ENCODE measurements around the gene SLC17A2. TPM values are rescaled to one million over a fixed set of nuclear protein-coding genes. Genes with fewer than 3 reads are reported as not detected.

The SLC17A2 gene
- total and polyA plus RNA-seq, 10 donors, result not detected

GRCh38 chr6:25916330-25916729 lies 14.2 kb downstream of the SLC17A2 start:
- Histone ChIP-seq H3K27me3 (replicated peaks in 1 of 7) (no peaks in the 10 kb centered on the region), H3K9me3 (no peaks in the 10 kb centered on the region), H3K4me3 (no peak overlapping the region), H3K36me3 (no peaks in the 10 kb centered on the region), H3K4me1 (no peaks in the 10 kb centered on the region), H3K27ac (no peak overlapping the region)
- no peak for DNase-seq
- TF ChIP-seq POLR2A (IDR thresholded peaks at IDR 0.05) (no peak), POLR2AphosphoS5 (IDR thresholded peaks at IDR 0.05) (no peak)
- TF ChIP-seq, protein P1, sequence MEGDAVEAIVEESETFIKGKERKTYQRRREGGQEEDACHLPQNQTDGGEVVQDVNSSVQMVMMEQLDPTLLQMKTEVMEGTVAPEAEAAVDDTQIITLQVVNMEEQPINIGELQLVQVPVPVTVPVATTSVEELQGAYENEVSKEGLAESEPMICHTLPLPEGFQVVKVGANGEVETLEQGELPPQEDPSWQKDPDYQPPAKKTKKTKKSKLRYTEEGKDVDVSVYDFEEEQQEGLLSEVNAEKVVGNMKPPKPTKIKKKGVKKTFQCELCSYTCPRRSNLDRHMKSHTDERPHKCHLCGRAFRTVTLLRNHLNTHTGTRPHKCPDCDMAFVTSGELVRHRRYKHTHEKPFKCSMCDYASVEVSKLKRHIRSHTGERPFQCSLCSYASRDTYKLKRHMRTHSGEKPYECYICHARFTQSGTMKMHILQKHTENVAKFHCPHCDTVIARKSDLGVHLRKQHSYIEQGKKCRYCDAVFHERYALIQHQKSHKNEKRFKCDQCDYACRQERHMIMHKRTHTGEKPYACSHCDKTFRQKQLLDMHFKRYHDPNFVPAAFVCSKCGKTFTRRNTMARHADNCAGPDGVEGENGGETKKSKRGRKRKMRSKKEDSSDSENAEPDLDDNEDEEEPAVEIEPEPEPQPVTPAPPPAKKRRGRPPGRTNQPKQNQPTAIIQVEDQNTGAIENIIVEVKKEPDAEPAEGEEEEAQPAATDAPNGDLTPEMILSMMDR (IDR thresholded peaks at IDR 0.05 in 8 of 11, conservative IDR thresholded peaks at IDR 0.05 in 3 of 11), result no peak
- intact Hi-C loops (cut with DNase I; ENCODE audit: low total_unique reads), result no loop called here
- 69 to 85% (median 81%) methylated on average over 3 of the region's 3 CpGs for WGBS, 5 donors

- intact Hi-C loops (cut with DNase I; ENCODE audit: low total_unique reads), result no loop called here
- WGBS, 5 donors, result 56 to 82% (median 79%) methylated on average over 3 of the region's 3 CpGs
These were observed 16.8 kb downstream of the SLC17A2 start for GRCh38 chr6:25913741-25914140.

GRCh38 chr6:25911351-25911750 lies 19.1 kb downstream of the SLC17A2 start:
- intact Hi-C loops (cut with DNase I; ENCODE audit: low total_unique reads), result no loop called here
- 70 to 80% (median 77%) methylated on average over 4 of the region's 4 CpGs for WGBS, 5 donors

More at GRCh38 chr6:25913741-25914140, 16.8 kb downstream of the SLC17A2 start:
- no peaks in the 10 kb centered on the region for H3K4me1 ChIP-seq
- no peak for DNase-seq
- no peaks in the 10 kb centered on the region for H3K9me3 ChIP-seq
- no peak overlapping the region for H3K4me3 ChIP-seq
- TF ChIP-seq, protein P1 (IDR thresholded peaks at IDR 0.05 in 8 of 11, conservative IDR thresholded peaks at IDR 0.05 in 3 of 11), result no peak
- TF ChIP-seq POLR2A (IDR thresholded peaks at IDR 0.05) (no peak), POLR2AphosphoS5 (IDR thresholded peaks at IDR 0.05) (no peak)
- no peaks in the 10 kb centered on the region for H3K27me3 ChIP-seq (replicated peaks in 1 of 7)
- no peaks in the 10 kb centered on the region for H3K36me3 ChIP-seq
- H3K27ac ChIP-seq, result no peak overlapping the region

GRCh38 chr6:25907475-25908014 lies 22.9 kb downstream of the SLC17A2 start:
- TF ChIP-seq, protein P1 (IDR thresholded peaks at IDR 0.05 in 8 of 11, conservative IDR thresholded peaks at IDR 0.05 in 3 of 11), result no peak
- no peak for TF ChIP-seq POLR2A (IDR thresholded peaks at IDR 0.05)
- TF ChIP-seq POLR2AphosphoS5 (IDR thresholded peaks at IDR 0.05), result no peak
- Histone ChIP-seq H3K9me3 (no peaks in the 10 kb centered on the region), H3K36me3 (no peaks in the 10 kb centered on the region), H3K27ac (no peak overlapping the region), H3K4me3 (no peak overlapping the region), H3K4me1 (no peaks in the 10 kb centered on the region), H3K27me3 (replicated peaks in 1 of 7) (peaks cover 0 to 12% (median 0%) of the 10 kb centered on the region in 7 donors)
- intact Hi-C loops (cut with DNase I; ENCODE audit: low total_unique reads), result no loop called here
- WGBS, 5 donors, result 64 to 84% (median 78%) methylated on average over 1 of the region's 1 CpG
- no peak for DNase-seq

More at GRCh38 chr6:25911351-25911750, 19.1 kb downstream of the SLC17A2 start:
- Histone ChIP-seq H3K27me3 (replicated peaks in 1 of 7) (peaks cover 0 to 6% (median 0%) of the 10 kb centered on the region in 7 donors), H3K9me3 (no peaks in the 10 kb centered on the region), H3K36me3 (no peaks in the 10 kb centered on the region), H3K4me3 (no peak overlapping the region), H3K4me1 (no peaks in the 10 kb centered on the region), H3K27ac (no peak overlapping the region)
- no peak for TF ChIP-seq POLR2A (IDR thresholded peaks at IDR 0.05)
- TF ChIP-seq POLR2AphosphoS5 (IDR thresholded peaks at IDR 0.05), result no peak
- no peak for DNase-seq

Measured in spleen (tissue), 11 donors.